Activated naive CD4-positive, alpha-beta T cell treated with anti-CD3 and anti-CD28 coated beads, Interleukin-2, amount 50 U/mL, for 72 hours (primary cell): ENCODE data around the gene AKNA. TPM values are rescaled to one million over a fixed set of nuclear protein-coding genes. Genes with fewer than 3 reads are reported as not detected.

ENCODE experiments used
- ATAC-seq, 2 donors: fragments of 150-1000 bp; cut with Tn5 transposase; 2 replicates each; pipeline ENCODE4 v1.10.0; 2021; ENCODE audit warnings: mild to moderate bottlenecking in 2 of 2, moderate library complexity in 2 of 2
- DNase-seq, 2 donors: peaks; one replicate each; pipeline ENCODE4 v3.0.0; 2021 to 2022; ENCODE audit warnings: low spot score in 2 of 2
- H3K27ac Mint-ChIP-seq, 2 donors: one replicate each; pipeline ENCODE4 v1.8.0; 2022; ENCODE audit warnings: mild to moderate bottlenecking in 2 of 2, mixed read lengths in 2 of 2
- H3K36me3 Mint-ChIP-seq, 2 donors: one replicate each; pipeline ENCODE4 v1.8.0; 2022; ENCODE audit warnings: mixed read lengths in 2 of 2
- H3K9me3 Mint-ChIP-seq, 2 donors: one replicate each; pipeline ENCODE4 v1.8.0; 2022; ENCODE audit warnings: mixed read lengths in 2 of 2
- total RNA-seq, 2 donors: library from RNA; stranded (reverse); gene quantifications; one replicate each; pipeline ENCODE4 v1.2.3, GENCODE V29; 2022

The AKNA gene
- total RNA-seq, 2 donors from 2014 or later, result 165 to 174 TPM

- no peak for ATAC-seq
- peaks cover 67 to 68% of the 10 kb centered on the region in 2 donors for H3K36me3 Mint-ChIP-seq
- no peak for DNase-seq
- H3K9me3 Mint-ChIP-seq, result no peaks in the 10 kb centered on the region
- peak overlapping the region; percentile 99 to 100 for H3K27ac Mint-ChIP-seq
Observed at GRCh38 chr9:114388357-114388682, 538 bp upstream of the AKNA start.

DNA sequence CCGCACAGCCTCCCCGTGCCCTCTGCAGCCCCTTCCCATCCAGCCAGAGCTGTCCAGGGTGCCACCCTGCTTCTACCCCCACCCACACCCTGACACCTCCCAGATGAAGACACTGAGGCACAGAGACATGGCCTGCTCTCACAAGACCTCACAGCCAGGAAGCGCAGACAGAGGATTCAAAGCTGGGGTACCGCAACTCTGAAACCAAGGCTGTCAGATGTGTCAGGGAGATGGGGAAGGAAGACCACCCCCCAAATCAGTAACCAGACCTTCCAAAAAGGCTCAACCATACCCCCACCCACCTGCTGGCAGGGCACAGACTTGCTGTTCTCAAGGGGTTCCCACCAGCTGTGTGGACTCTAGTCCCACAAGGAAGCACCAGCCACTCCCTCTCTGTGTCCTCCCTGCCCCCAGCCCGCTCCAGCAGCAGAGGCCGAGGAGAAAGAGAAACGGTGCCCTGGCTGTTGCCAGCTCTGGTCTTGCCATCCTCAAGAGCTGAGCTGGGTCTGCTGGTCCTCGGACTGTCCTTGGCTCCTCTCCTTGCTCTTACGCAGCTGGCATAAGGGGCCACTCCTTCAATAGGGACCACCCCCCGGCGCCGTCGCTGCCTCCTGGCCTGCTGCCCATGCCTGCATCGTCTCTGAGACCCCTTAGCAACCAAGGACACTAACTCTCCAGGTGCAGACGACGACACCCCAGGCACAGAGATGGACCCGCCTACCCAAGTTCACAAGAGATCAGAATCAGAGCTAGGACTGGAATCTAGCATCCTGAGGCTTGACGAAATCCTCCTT lies 699 bp downstream of the AKNA start:
- ATAC-seq (no peak), DNase-seq (no peak)
- Mint-ChIP-seq H3K36me3 (peaks cover 69 to 70% of the 10 kb centered on the region in 2 donors), H3K27ac (peak overlapping the region; percentile 99 to 100), H3K9me3 (no peaks in the 10 kb centered on the region)

GRCh38 chr9:114386361-114386885 lies 1.4 kb downstream of the AKNA start:
- no peaks in the 10 kb centered on the region for H3K9me3 Mint-ChIP-seq
- H3K36me3 Mint-ChIP-seq, result peaks cover 69 to 74% of the 10 kb centered on the region in 2 donors
- no peak for ATAC-seq
- no peak for DNase-seq
- peak overlapping the region; percentile 99 to 100 for H3K27ac Mint-ChIP-seq

DNA sequence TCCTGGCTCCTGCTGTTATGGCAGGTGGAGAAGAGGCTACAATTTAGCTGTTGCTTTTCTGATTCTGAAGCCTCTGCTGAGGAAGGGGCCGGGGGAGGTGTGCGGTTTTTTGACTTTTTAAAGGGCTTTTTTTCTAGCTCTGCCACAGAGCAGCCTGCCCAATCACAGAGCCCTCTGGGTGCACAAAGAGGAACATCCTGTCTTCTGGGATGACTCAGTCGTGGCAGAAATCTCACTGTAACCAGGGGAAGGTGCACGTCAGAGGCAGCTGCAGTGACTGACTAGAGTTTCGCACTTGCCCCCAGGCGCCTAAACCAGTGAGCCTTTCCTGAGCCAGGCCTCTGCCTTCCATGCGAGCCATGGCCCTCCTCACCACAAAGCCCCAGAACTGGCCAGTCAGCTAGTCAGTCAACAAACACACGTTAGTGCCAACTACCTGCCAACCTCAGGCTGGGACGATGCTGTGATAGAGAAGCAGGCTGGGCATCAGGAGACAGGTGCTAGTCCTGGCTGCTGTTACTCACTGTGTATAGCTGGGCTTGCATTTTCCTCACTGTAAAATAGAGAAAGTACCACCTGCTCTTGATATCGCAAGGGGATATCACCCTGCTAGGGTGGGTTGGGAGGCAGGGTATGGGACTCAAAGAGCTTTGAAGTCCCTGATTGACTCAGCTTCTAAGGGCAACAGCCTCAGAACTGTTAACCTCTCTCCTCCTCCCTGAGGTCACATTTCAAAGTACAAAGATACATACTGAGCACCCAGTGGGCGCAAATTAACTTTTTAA lies 2.2 kb downstream of the AKNA start:
- Mint-ChIP-seq H3K36me3 (peaks cover 62 to 73% of the 10 kb centered on the region in 2 donors), H3K27ac (peak overlapping the region; percentile 99 to 100)

GRCh38 chr9:114384836-114385396 lies 2.9 kb downstream of the AKNA start:
- no peak for DNase-seq
- ATAC-seq, result no peak
- H3K9me3 Mint-ChIP-seq, result no peaks in the 10 kb centered on the region
- peaks cover 59 to 71% of the 10 kb centered on the region in 2 donors for H3K36me3 Mint-ChIP-seq
- H3K27ac Mint-ChIP-seq, result peak overlapping the region; percentile 99 to 100

More for the DNA sequence above, 2.2 kb downstream of the AKNA start:
- peak; percentile 78 to 88 for ATAC-seq
- no peaks in the 10 kb centered on the region for H3K9me3 Mint-ChIP-seq
- DNase-seq, result peak; percentile 81 to 95

- ATAC-seq, result no peak
- H3K36me3 Mint-ChIP-seq, result peaks cover 59 to 71% of the 10 kb centered on the region in 2 donors
- DNase-seq, result no peak
- peak overlapping the region; percentile 99 to 100 for H3K27ac Mint-ChIP-seq
- no peaks in the 10 kb centered on the region for H3K9me3 Mint-ChIP-seq
Observed at GRCh38 chr9:114384341-114384740, 3.4 kb downstream of the AKNA start.

DNA sequence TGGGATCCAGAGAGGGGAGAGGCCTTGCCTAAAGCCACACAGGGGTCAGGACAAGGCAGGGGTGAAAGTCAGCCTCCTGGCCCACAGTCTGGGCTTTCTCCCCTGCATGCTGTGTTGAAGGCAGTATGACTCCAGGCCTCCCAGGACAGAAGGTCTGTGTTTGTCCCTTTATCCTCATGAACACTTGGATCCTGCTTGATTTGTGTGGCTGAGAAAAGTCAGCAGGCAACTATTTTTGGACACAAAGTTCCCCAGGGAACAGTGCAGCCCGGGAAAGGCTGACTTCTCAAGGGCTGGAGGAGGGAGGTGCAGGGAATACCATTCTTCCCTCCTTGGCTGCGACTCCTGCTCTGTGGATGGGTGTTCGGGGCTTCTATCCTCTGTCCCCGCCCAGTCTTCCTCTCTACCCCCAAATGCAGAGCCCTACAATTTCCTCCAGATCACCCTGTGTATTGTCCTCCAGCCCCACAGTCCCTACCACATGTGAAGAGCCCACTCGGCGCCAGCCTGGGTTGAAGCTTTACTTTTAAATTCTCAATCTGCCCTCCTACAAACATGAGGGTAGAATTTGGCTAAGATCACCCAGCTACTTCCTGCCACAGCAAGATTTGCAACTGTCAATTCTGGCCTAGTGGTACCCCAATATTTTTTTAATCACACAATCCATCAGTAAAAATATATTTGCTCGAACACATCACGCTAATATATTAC lies 4.1 kb downstream of the AKNA start:
- peak overlapping the region; percentile 99 to 100 for H3K27ac Mint-ChIP-seq
- peaks cover 55 to 67% of the 10 kb centered on the region in 2 donors for H3K36me3 Mint-ChIP-seq
- H3K9me3 Mint-ChIP-seq, result no peaks in the 10 kb centered on the region
- no peak for ATAC-seq
- no peak for DNase-seq

- H3K27ac Mint-ChIP-seq, result peak overlapping the region; percentile 99 to 100
- peak; percentile 12 to 32 for ATAC-seq
- peak in 1 of 2 donors; percentile 88 for DNase-seq
Observed at GRCh38 chr9:114382699-114383520, 4.9 kb downstream of the AKNA start.

GRCh38 chr9:114378883-114379282 lies 8.9 kb downstream of the AKNA start:
- Mint-ChIP-seq H3K27ac (peak overlapping the region; percentile 41 to 63), H3K9me3 (no peaks in the 10 kb centered on the region), H3K36me3 (peaks cover 42 to 72% of the 10 kb centered on the region in 2 donors)
- DNase-seq (no peak), ATAC-seq (no peak)

More at GRCh38 chr9:114382699-114383520, 4.9 kb downstream of the AKNA start:
- no peaks in the 10 kb centered on the region for H3K9me3 Mint-ChIP-seq
- H3K36me3 Mint-ChIP-seq, result peaks cover 55 to 67% of the 10 kb centered on the region in 2 donors

- no peak for DNase-seq
- no peak for ATAC-seq
- Mint-ChIP-seq H3K36me3 (peaks cover 41 to 69% of the 10 kb centered on the region in 2 donors), H3K9me3 (no peaks in the 10 kb centered on the region), H3K27ac (peak overlapping the region; percentile 12 to 63)
Observed at GRCh38 chr9:114378016-114378415, 9.8 kb downstream of the AKNA start.

- Mint-ChIP-seq H3K9me3 (no peaks in the 10 kb centered on the region), H3K27ac (peak overlapping the region; percentile 63 to 80), H3K36me3 (peaks cover 43 to 72% of the 10 kb centered on the region in 2 donors)
- ATAC-seq, result no peak
- no peak for DNase-seq
Observed at GRCh38 chr9:114376586-114377445, 11.0 kb downstream of the AKNA start.

- ATAC-seq, result no peak
- Mint-ChIP-seq H3K27ac (peak overlapping the region; percentile 38 to 84), H3K36me3 (peaks cover 51 to 74% of the 10 kb centered on the region in 2 donors), H3K9me3 (no peaks in the 10 kb centered on the region)
- no peak for DNase-seq
Observed at GRCh38 chr9:114375386-114376175, 12.2 kb downstream of the AKNA start.

- no peaks in the 10 kb centered on the region for H3K9me3 Mint-ChIP-seq
- ATAC-seq (no peak), DNase-seq (no peak)
- peaks cover 48 to 71% of the 10 kb centered on the region in 2 donors for H3K36me3 Mint-ChIP-seq
- H3K27ac Mint-ChIP-seq, result peak overlapping the region; percentile 38 to 84
Observed at GRCh38 chr9:114374936-114375335, 12.8 kb downstream of the AKNA start.
